ENCODE measurements around the gene IFI27L1.

DNA sequence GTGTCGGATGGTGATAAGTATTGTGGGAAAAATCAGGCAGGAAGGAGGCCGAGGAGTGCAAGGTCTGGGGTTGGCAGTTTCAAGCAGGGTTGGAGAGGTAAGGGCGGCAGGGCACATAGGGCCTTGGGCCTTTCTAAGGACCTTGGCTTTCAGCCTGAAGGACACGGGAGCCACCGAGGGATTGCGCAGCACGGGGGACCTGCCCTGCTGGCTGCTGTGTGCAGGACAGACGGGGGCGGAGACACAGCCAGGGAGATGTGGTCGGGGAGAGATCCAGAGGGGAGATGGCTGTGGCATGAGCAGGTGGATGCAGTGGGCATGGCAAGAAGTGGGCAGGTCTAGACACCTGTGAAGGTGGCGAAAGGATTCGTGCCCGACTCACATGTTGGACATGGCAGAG, 40.3 kb upstream of the IFI27L1 start:
- TF ChIP-seq, protein P1, sequence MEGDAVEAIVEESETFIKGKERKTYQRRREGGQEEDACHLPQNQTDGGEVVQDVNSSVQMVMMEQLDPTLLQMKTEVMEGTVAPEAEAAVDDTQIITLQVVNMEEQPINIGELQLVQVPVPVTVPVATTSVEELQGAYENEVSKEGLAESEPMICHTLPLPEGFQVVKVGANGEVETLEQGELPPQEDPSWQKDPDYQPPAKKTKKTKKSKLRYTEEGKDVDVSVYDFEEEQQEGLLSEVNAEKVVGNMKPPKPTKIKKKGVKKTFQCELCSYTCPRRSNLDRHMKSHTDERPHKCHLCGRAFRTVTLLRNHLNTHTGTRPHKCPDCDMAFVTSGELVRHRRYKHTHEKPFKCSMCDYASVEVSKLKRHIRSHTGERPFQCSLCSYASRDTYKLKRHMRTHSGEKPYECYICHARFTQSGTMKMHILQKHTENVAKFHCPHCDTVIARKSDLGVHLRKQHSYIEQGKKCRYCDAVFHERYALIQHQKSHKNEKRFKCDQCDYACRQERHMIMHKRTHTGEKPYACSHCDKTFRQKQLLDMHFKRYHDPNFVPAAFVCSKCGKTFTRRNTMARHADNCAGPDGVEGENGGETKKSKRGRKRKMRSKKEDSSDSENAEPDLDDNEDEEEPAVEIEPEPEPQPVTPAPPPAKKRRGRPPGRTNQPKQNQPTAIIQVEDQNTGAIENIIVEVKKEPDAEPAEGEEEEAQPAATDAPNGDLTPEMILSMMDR (IDR thresholded peaks at IDR 0.05; ENCODE audit: low read length): no peak
- TF ChIP-seq EZH2 (optimal IDR thresholded peaks at IDR 0.05; ENCODE audit: low read depth, low read length): no peak
- TF ChIP-seq EZH2phosphoT487 (IDR thresholded peaks at IDR 0.05; ENCODE audit: low read length): no peak

All from MM.1S (cell line).